T-cell (primary cell): ENCODE results near the gene CTNNA3. TPM values are rescaled to one million over a fixed set of nuclear protein-coding genes. Genes with fewer than 3 reads are reported as not detected.

Experiments used
- ATAC-seq, 4 experiments: fragments of 200-7000 bp in 3 of 4; fragments of 150-1000 bp in 1 of 4; cut with Tn5 transposase; replicated peaks in 1 of 4; 1 replicate in 3 of 4; 2 replicates in 1 of 4; pipeline ENCODE4 v1.10.0; 2021; ENCODE audit warnings: moderate library complexity in 3 of 4, mild to moderate bottlenecking in 2 of 4, moderate number of reproducible peaks in 1 of 4
- CTCF ChIA-PET, 2 donors: fragments of 300-600 bp; sonication (Branson Sonifier 250); formaldehyde crosslinking; loops; one replicate each; lab custom pipeline; 2022; ENCODE audit warnings: antibody characterized with exemption in 2 of 2; lab: Charles Lee
- POLR2A ChIA-PET, 2 donors: fragments of 300-600 bp; sonication (Branson Sonifier 250); formaldehyde crosslinking; loops; one replicate each; lab custom pipeline; 2022; ENCODE audit warnings: antibody characterized with exemption in 2 of 2; lab: Charles Lee
- DNase-seq, 35 experiments: peaks; one replicate each; pipeline versions ENCODE4 v3.0.0 to v3.0.0-alpha.2; 2013 to 2023
- H3K27ac ChIP-seq: one replicate; pipeline ENCODE4 v1.5.1; 2013; ENCODE audit warnings: low read length
- H3K27me3 ChIP-seq, 2 experiments: replicated peaks in 1 of 2; 1 replicate in 1 of 2; 2 replicates in 1 of 2; pipeline versions ENCODE4 v1.6.1 to v1.7.0; 2013; ENCODE audit warnings: low read length in 1 of 2, mixed read lengths in 1 of 2; ENCODE audit not compliant: control insufficient read depth in 2 of 2, insufficient read depth in 2 of 2; ENCODE audit errors: extremely low read depth in 1 of 2
- H3K36me3 ChIP-seq, 2 donors: 1 replicate in 1 of 2; 2 replicates in 1 of 2; pipeline versions ENCODE4 v1.6.1 to v1.7.0; 2013; ENCODE audit warnings: low read length in 1 of 2; ENCODE audit not compliant: control insufficient read depth in 2 of 2, insufficient read depth in 1 of 2; ENCODE audit errors: extremely low read depth in 1 of 2
- H3K4me1 ChIP-seq, 2 experiments: 1 replicate in 1 of 2; 2 replicates in 1 of 2; pipeline versions ENCODE4 v1.6.1 to v1.7.0; 2013; ENCODE audit warnings: low read length in 2 of 2, mixed read lengths in 1 of 2; ENCODE audit not compliant: insufficient read depth in 2 of 2, control insufficient read depth in 1 of 2; ENCODE audit errors: extremely low read depth in 1 of 2
- H3K4me3 ChIP-seq, 2 donors: 1 replicate in 1 of 2; 2 replicates in 1 of 2; pipeline versions ENCODE4 v1.5.1 to v1.7.0; 2013; ENCODE audit warnings: mild to moderate bottlenecking in 2 of 2, low read length in 1 of 2, moderate library complexity in 1 of 2; ENCODE audit not compliant: control insufficient read depth in 1 of 2; ENCODE audit errors: extremely low read depth in 1 of 2
- H3K9me3 ChIP-seq: 2 replicates; pipeline ENCODE4 v1.7.0; 2013
- H3K27ac Mint-ChIP-seq, 2 donors: one replicate each; pipeline ENCODE4 v1.8.0; 2020 to 2021; ENCODE audit warnings: mild to moderate bottlenecking in 2 of 2, mixed read lengths in 2 of 2
- H3K27me3 Mint-ChIP-seq, 2 donors: one replicate each; pipeline ENCODE4 v1.8.0; 2021 to 2022; ENCODE audit warnings: mixed read lengths in 2 of 2
- H3K36me3 Mint-ChIP-seq: one replicate; pipeline ENCODE4 v1.8.0; 2021; ENCODE audit warnings: mixed read lengths
- H3K4me1 Mint-ChIP-seq, 3 donors: one replicate each; pipeline ENCODE4 v1.8.0; 2020 to 2022; ENCODE audit warnings: mixed read lengths in 3 of 3, mild to moderate bottlenecking in 1 of 3
- H3K4me3 Mint-ChIP-seq, 3 donors: one replicate each; pipeline ENCODE4 v1.8.0; 2020 to 2022; ENCODE audit warnings: mild to moderate bottlenecking in 3 of 3, mixed read lengths in 3 of 3, moderate library complexity in 3 of 3
- H3K9me3 Mint-ChIP-seq, 3 donors: one replicate each; pipeline ENCODE4 v1.8.0; 2020 to 2022; ENCODE audit warnings: mixed read lengths in 3 of 3
- WGBS: methylation state at CpG from one replicate; pipeline ENCODE4 v1.1.5; 2013; ENCODE audit warnings: missing lambda C conversion rate; ENCODE audit not compliant: insufficient coverage; 5-methylcytosine and 5-hydroxymethylcytosine counted together
- total RNA-seq, 35 experiments: library from RNA in 6 of 35; stranded (reverse) in 6 of 35; fragments of 120-200 nt in 1 of 35; gene quantifications; one replicate each; pipeline versions ENCODE4 v1.2.1 to v1.2.4 and lab custom pipeline; 2013 to 2026

CTNNA3 gene
- total RNA-seq, 5 donors from 2014 or later (not counting 1 experiment from before 2014, with no cell fraction given): 0.88 TPM; not detected in 4

GRCh38 chr10:67112765-67113164 is 583.2 kb downstream of the CTNNA3 start:
- H3K4me3 Mint-ChIP-seq: no peak overlapping the region
- no peaks in the 10 kb centered on the region for H3K27me3 Mint-ChIP-seq
- no peaks in the 10 kb centered on the region for H3K9me3 Mint-ChIP-seq
- Histone ChIP-seq H3K4me1 (no peaks in the 10 kb centered on the region), H3K4me3 (no peak overlapping the region), H3K27ac (no peak overlapping the region), H3K27me3 (no peaks in the 10 kb centered on the region), H3K36me3 (no peaks in the 10 kb centered on the region), H3K9me3 (no peaks in the 10 kb centered on the region)
- ATAC-seq (no peak), DNase-seq (no peak)
- ChIA-PET CTCF (no interaction called here), POLR2A (no interaction called here)
- H3K4me1 Mint-ChIP-seq: no peaks in the 10 kb centered on the region
- no peaks in the 10 kb centered on the region for H3K36me3 Mint-ChIP-seq
- H3K27ac Mint-ChIP-seq: no peak overlapping the region
- no CpG with 5 or more reads among the region's 1 CpG for WGBS

- no peaks in the 10 kb centered on the region for H3K4me1 Mint-ChIP-seq
- ChIA-PET POLR2A (no interaction called here), CTCF (no interaction called here)
- no peaks in the 10 kb centered on the region for H3K9me3 ChIP-seq
- no peaks in the 10 kb centered on the region for H3K9me3 Mint-ChIP-seq
- H3K27ac Mint-ChIP-seq: no peak overlapping the region
- H3K27me3 Mint-ChIP-seq: no peaks in the 10 kb centered on the region
- no peaks in the 10 kb centered on the region for H3K27me3 ChIP-seq
- H3K27ac ChIP-seq: no peak overlapping the region
- H3K4me3 Mint-ChIP-seq: no peak overlapping the region
- no peaks in the 10 kb centered on the region for H3K36me3 ChIP-seq
- ATAC-seq (no peak), DNase-seq (no peak)
- no peaks in the 10 kb centered on the region for H3K36me3 Mint-ChIP-seq
- H3K4me3 ChIP-seq: no peak overlapping the region
- no peaks in the 10 kb centered on the region for H3K4me1 ChIP-seq
Observed at GRCh38 chr10:67110286-67110685, 585.7 kb downstream of the CTNNA3 start.

- Histone ChIP-seq H3K4me3 (no peak overlapping the region), H3K4me1 (no peaks in the 10 kb centered on the region), H3K36me3 (no peaks in the 10 kb centered on the region), H3K27ac (no peak overlapping the region), H3K9me3 (no peaks in the 10 kb centered on the region), H3K27me3 (no peaks in the 10 kb centered on the region)
- DNase-seq (no peak), ATAC-seq (no peak)
- no peaks in the 10 kb centered on the region for H3K36me3 Mint-ChIP-seq
- 90% methylated on average over 1 of the region's 3 CpGs for WGBS
- no peak overlapping the region for H3K4me3 Mint-ChIP-seq
- H3K27ac Mint-ChIP-seq: no peak overlapping the region
- no peaks in the 10 kb centered on the region for H3K9me3 Mint-ChIP-seq
- POLR2A ChIA-PET: no interaction called here
- H3K27me3 Mint-ChIP-seq: no peaks in the 10 kb centered on the region
- CTCF ChIA-PET: no interaction called here
- no peaks in the 10 kb centered on the region for H3K4me1 Mint-ChIP-seq
Observed at GRCh38 chr10:67107670-67108069, 588.3 kb downstream of the CTNNA3 start.

DNA sequence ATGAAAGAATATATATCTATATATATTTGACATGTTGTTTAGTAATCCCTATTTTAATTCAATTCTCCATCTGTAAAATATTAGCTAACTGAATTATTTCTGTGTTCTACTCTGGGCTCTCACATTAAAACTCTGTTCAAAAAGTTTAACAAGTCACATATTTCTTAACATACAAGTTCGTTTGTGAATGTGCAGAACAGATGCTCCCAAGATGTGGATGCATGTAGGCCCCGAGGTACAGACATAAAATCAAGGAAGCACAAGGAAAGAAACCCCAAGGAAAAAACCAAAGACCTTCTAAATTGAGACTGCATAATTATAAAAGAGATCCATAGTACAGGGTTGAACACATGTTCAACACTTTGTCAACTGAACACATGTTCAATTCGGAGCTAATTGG is 595.0 kb downstream of the CTNNA3 start:
- Mint-ChIP-seq H3K4me3 (no peak overlapping the region), H3K9me3 (no peaks in the 10 kb centered on the region), H3K36me3 (no peaks in the 10 kb centered on the region), H3K27me3 (no peaks in the 10 kb centered on the region), H3K4me1 (no peaks in the 10 kb centered on the region), H3K27ac (no peak overlapping the region)
- CTCF ChIA-PET: no interaction called here
- no peak overlapping the region for H3K27ac ChIP-seq
- ATAC-seq (no peak), DNase-seq (no peak)
- H3K27me3 ChIP-seq: no peaks in the 10 kb centered on the region
- H3K4me1 ChIP-seq: no peaks in the 10 kb centered on the region
- WGBS: no CpG with 5 or more reads among the region's 3 CpGs
- H3K36me3 ChIP-seq: no peaks in the 10 kb centered on the region
- H3K9me3 ChIP-seq: no peaks in the 10 kb centered on the region
- POLR2A ChIA-PET: no interaction called here
- no peak overlapping the region for H3K4me3 ChIP-seq

DNA sequence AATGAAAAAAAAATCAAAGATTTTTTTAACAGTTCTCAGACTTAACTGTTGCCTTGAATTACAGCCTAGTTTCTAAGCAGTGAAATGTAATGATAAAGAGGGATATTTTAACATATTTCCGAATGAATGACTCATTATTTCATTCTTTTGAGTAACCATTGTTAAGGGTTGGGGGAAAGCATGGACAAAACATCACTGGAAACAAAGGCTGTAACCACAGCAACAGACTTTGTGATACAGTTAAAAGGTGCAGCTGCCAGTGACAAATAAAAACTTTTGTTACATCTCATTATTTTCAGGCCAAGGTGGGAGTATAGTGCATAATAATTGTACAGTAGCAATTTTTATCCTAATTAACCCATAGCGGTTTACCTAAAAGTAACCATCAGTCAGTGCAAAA is 597.5 kb downstream of the CTNNA3 start:
- ChIA-PET POLR2A (no interaction called here), CTCF (no interaction called here)
- no peaks in the 10 kb centered on the region for H3K9me3 ChIP-seq
- WGBS: no CpG with 5 or more reads among the region's 2 CpGs
- no peaks in the 10 kb centered on the region for H3K4me1 Mint-ChIP-seq
- DNase-seq (no peak), ATAC-seq (no peak)
- no peak overlapping the region for H3K27ac ChIP-seq
- no peaks in the 10 kb centered on the region for H3K27me3 Mint-ChIP-seq
- no peak overlapping the region for H3K27ac Mint-ChIP-seq
- no peaks in the 10 kb centered on the region for H3K27me3 ChIP-seq
- H3K36me3 Mint-ChIP-seq: no peaks in the 10 kb centered on the region
- no peaks in the 10 kb centered on the region for H3K36me3 ChIP-seq
- no peaks in the 10 kb centered on the region for H3K9me3 Mint-ChIP-seq
- no peak overlapping the region for H3K4me3 Mint-ChIP-seq
- no peaks in the 10 kb centered on the region for H3K4me1 ChIP-seq
- H3K4me3 ChIP-seq: no peak overlapping the region

- Mint-ChIP-seq H3K27ac (no peak overlapping the region), H3K4me3 (no peak overlapping the region), H3K9me3 (no peaks in the 10 kb centered on the region), H3K27me3 (no peaks in the 10 kb centered on the region), H3K4me1 (no peaks in the 10 kb centered on the region), H3K36me3 (no peaks in the 10 kb centered on the region)
- ChIA-PET POLR2A (no interaction called here), CTCF (no interaction called here)
- no peaks in the 10 kb centered on the region for H3K36me3 ChIP-seq
- no peaks in the 10 kb centered on the region for H3K4me1 ChIP-seq
- no peaks in the 10 kb centered on the region for H3K27me3 ChIP-seq
- ATAC-seq: no peak
- WGBS: no CpG with 5 or more reads among the region's 2 CpGs
- no peaks in the 10 kb centered on the region for H3K9me3 ChIP-seq
- H3K27ac ChIP-seq: no peak overlapping the region
- no peak for DNase-seq
- H3K4me3 ChIP-seq: no peak overlapping the region
Observed at GRCh38 chr10:67095531-67095930, 600.5 kb downstream of the CTNNA3 start.

DNA sequence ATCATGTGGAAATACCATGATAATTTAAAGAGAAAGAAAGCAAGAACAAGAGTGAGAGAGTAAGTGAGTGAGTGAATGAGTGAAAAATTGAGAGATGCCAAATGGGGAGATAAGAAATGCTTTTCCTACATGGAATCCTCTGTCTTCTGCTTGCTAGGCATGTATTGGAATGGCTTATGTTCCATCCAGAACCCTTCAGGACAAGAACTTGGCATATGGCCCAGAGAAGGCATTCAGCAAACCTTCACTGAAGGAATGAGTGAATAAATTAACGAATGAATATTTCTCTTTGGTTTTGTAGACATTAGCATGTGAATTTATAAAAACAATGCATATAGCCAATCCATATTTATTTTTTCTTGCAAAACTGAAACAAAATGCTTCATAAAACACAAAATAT is 608.0 kb downstream of the CTNNA3 start:
- WGBS: no CpG with 5 or more reads among the region's 1 CpG

More for the DNA sequence above, 608.0 kb downstream of the CTNNA3 start:
- no peaks in the 10 kb centered on the region for H3K27me3 ChIP-seq
- no peaks in the 10 kb centered on the region for H3K36me3 ChIP-seq
- no peaks in the 10 kb centered on the region for H3K9me3 Mint-ChIP-seq
- H3K4me3 ChIP-seq: no peak overlapping the region
- no peak overlapping the region for H3K4me3 Mint-ChIP-seq
- H3K27ac ChIP-seq: no peak overlapping the region
- ChIA-PET POLR2A (no interaction called here), CTCF (no interaction called here)
- no peaks in the 10 kb centered on the region for H3K4me1 ChIP-seq
- no peaks in the 10 kb centered on the region for H3K9me3 ChIP-seq
- H3K4me1 Mint-ChIP-seq: no peaks in the 10 kb centered on the region
- DNase-seq (no peak), ATAC-seq (no peak)
- H3K27me3 Mint-ChIP-seq: no peaks in the 10 kb centered on the region
- no peaks in the 10 kb centered on the region for H3K36me3 Mint-ChIP-seq
- no peak overlapping the region for H3K27ac Mint-ChIP-seq
